Common myeloid progenitor, CD34-positive (primary cell): ENCODE results near the gene SCMH1.

Experiments used
- CTCF ChIA-PET: fragments of 350-600 bp; sonication (Branson Sonifier 250); formaldehyde crosslinking; loops from one replicate; lab custom pipeline; 2021; ENCODE audit warnings: antibody characterized with exemption; lab: Charles Lee
- POLR2A ChIA-PET: fragments of 350-600 bp; sonication (Branson Sonifier 250); formaldehyde crosslinking; loops from one replicate; lab custom pipeline; 2021; ENCODE audit warnings: antibody characterized with exemption; lab: Charles Lee
- DNase-seq, 3 donors: peaks; one replicate each; pipeline versions ENCODE4 v3.0.0 to v3.0.0-alpha.2; 2013
- H3K27ac ChIP-seq, 2 experiments: 1 replicate in 1 of 2; 2 replicates in 1 of 2; pipeline ENCODE4 v1.7.0; 2013; ENCODE audit warnings: inconsistent platforms in 2 of 2, low read length in 2 of 2, mild to moderate bottlenecking in 2 of 2, low read depth in 1 of 2, moderate library complexity in 1 of 2; ENCODE audit not compliant: severe bottlenecking in 2 of 2, insufficient read depth in 1 of 2, poor library complexity in 1 of 2
- H3K27me3 ChIP-seq, 5 experiments: replicated peaks in 2 of 5; 1 replicate in 3 of 5; 2 replicates in 2 of 5; pipeline versions ENCODE4 v1.6.1 to v1.7.0; 2013; ENCODE audit warnings: low read length in 4 of 5, mild to moderate bottlenecking in 2 of 5, moderate library complexity in 2 of 5, inconsistent platforms in 1 of 5; ENCODE audit not compliant: insufficient read depth in 5 of 5, control insufficient read depth in 4 of 5
- H3K36me3 ChIP-seq, 4 experiments: 1 replicate in 2 of 4; 2 replicates in 2 of 4; pipeline versions ENCODE4 v1.6.1 to v1.7.0; 2013; ENCODE audit warnings: low read length in 3 of 4, control low read depth in 1 of 4, mild to moderate bottlenecking in 1 of 4; ENCODE audit not compliant: control insufficient read depth in 4 of 4, insufficient read depth in 4 of 4
- H3K4me1 ChIP-seq, 4 experiments: 1 replicate in 3 of 4; 2 replicates in 1 of 4; pipeline versions ENCODE4 v1.6.1 to v1.7.1; 2013; ENCODE audit warnings: low read length in 3 of 4, mild to moderate bottlenecking in 3 of 4, control low read depth in 1 of 4, inconsistent platforms in 1 of 4, moderate library complexity in 1 of 4; ENCODE audit not compliant: control insufficient read depth in 4 of 4, insufficient read depth in 4 of 4; ENCODE audit errors: control extremely low read depth in 1 of 4
- H3K4me3 ChIP-seq, 7 experiments: 1 replicate in 4 of 7; 2 replicates in 3 of 7; pipeline versions ENCODE4 v1.5.1 to v1.7.0; 2013; ENCODE audit warnings: mild to moderate bottlenecking in 7 of 7, low read length in 6 of 7, moderate library complexity in 6 of 7, inconsistent platforms in 2 of 7, low read depth in 2 of 7, control low read depth in 1 of 7; ENCODE audit not compliant: insufficient read depth in 4 of 7, control insufficient read depth in 1 of 7; ENCODE audit errors: extremely low read depth in 1 of 7
- H3K9me3 ChIP-seq, 5 experiments: 1 replicate in 4 of 5; 2 replicates in 1 of 5; pipeline versions ENCODE4 v1.6.1 to v1.7.1; 2013; ENCODE audit warnings: low read length in 4 of 5, mild to moderate bottlenecking in 2 of 5, inconsistent platforms in 1 of 5, low read depth in 1 of 5, moderate library complexity in 1 of 5; ENCODE audit not compliant: control insufficient read depth in 4 of 5, insufficient read depth in 2 of 5; ENCODE audit errors: control extremely low read depth in 1 of 5
- WGBS: methylation state at CpG from one replicate; pipeline ENCODE4 v1.1.5; 2013; ENCODE audit not compliant: insufficient coverage; 5-methylcytosine and 5-hydroxymethylcytosine counted together

SCMH1 gene

DNA sequence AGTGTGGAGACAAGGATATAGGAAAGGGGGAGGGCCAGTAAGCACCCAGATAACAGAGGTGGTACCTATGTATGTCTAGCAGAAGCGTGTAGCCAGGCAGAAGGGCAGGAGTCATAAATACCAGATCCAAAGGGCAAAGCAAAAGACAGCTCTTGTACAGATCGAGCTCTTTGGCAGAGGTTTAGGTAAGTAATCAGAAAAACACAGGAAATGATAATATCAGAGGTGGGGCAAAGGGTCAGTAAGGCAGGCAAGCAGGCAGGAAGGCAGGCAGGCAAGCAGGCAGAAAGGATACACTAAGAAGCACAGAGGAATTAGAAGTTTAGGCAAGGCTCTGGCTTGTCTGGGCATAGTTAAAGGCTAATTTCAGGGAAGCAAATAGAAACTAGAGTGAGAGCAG, 197.9 kb downstream of the SCMH1 start:
- Histone ChIP-seq H3K36me3 (peaks cover 24 to 72% (median 49%) of the 10 kb centered on the region in 4 experiments), H3K27me3 (no peaks in the 10 kb centered on the region), H3K27ac (no peak overlapping the region), H3K9me3 (no peaks in the 10 kb centered on the region), H3K4me1 (no peaks in the 10 kb centered on the region), H3K4me3 (no peak overlapping the region)
- ChIA-PET CTCF (no interaction called here), POLR2A (interaction anchor here (0.7 kb wide), 1 partner anchor 9 kb away, joined by 4 read pairs; no protein-coding TSS in a partner anchor)
- no peak for DNase-seq
- WGBS, result 75% methylated on average over 2 of the region's 2 CpGs

DNA sequence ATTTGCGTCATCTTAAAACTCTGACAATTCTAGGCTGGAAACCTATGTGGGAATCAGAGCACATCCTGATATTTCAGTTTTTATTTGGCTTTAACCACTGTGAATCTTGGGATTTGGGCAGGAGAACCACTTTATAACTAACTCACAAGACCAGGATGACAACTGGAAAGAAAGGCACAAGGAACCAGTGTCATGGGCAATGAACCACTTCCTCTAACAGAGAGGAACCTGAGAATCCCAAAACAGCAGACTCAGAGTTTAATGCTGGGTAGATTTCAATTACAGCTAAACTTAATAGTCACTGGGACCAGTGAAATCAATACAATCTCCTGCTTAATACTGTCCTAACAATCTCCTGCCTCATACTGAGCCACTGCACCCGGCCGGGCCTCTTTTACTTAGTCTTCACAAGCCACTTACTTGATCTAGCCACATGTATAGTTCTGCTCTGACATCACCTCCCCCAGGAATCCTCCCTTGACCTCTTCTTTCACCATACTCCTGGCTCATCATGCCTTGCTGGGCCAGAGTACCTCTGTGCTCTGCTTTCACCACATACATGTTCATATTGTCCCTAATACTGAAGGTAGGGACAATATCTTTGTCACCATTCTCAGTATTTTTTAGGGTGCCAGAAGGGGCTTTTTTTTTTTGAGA, 200.4 kb downstream of the SCMH1 start:
- Histone ChIP-seq H3K4me1 (no peaks in the 10 kb centered on the region), H3K27me3 (no peaks in the 10 kb centered on the region), H3K4me3 (no peak overlapping the region), H3K36me3 (peaks cover 19 to 75% (median 54%) of the 10 kb centered on the region in 4 experiments), H3K9me3 (no peaks in the 10 kb centered on the region), H3K27ac (no peak overlapping the region)
- WGBS, result 93% methylated on average over 3 of the region's 3 CpGs
- ChIA-PET POLR2A (interaction anchor here (0.5 kb wide), 1 partner anchor 21 kb away, joined by 3 read pairs; no protein-coding TSS in a partner anchor), CTCF (no interaction called here)
- no peak for DNase-seq

DNA sequence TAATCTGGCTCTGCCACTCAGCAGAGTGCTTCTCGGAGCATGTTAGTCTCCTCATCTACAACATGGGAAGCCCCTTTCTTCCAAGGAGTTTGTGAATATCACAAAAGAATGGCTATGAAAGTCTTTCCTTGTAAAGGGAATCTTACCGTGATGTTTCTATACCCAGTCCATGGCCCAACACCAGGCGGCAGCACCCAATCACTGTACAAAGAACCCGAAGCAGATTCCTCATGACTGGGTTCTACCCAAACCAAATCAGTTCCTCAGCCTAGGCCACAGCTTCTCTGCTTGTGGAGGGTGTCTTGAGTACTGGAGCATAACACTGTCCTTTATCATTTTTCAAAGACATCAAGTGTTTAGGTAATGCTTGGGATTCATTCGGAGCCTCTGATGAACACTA, 204.0 kb downstream of the SCMH1 start:
- POLR2A ChIA-PET, result no interaction called here
- no peak for DNase-seq
- no peak overlapping the region for H3K27ac ChIP-seq
- no peak overlapping the region for H3K4me3 ChIP-seq
- H3K27me3 ChIP-seq, result no peaks in the 10 kb centered on the region
- no peaks in the 10 kb centered on the region for H3K4me1 ChIP-seq
- no peaks in the 10 kb centered on the region for H3K9me3 ChIP-seq
- 100% methylated on average over 5 of the region's 5 CpGs for WGBS
- peaks cover 25 to 80% (median 64%) of the 10 kb centered on the region in 4 experiments for H3K36me3 ChIP-seq
- CTCF ChIA-PET, result no interaction called here

DNA sequence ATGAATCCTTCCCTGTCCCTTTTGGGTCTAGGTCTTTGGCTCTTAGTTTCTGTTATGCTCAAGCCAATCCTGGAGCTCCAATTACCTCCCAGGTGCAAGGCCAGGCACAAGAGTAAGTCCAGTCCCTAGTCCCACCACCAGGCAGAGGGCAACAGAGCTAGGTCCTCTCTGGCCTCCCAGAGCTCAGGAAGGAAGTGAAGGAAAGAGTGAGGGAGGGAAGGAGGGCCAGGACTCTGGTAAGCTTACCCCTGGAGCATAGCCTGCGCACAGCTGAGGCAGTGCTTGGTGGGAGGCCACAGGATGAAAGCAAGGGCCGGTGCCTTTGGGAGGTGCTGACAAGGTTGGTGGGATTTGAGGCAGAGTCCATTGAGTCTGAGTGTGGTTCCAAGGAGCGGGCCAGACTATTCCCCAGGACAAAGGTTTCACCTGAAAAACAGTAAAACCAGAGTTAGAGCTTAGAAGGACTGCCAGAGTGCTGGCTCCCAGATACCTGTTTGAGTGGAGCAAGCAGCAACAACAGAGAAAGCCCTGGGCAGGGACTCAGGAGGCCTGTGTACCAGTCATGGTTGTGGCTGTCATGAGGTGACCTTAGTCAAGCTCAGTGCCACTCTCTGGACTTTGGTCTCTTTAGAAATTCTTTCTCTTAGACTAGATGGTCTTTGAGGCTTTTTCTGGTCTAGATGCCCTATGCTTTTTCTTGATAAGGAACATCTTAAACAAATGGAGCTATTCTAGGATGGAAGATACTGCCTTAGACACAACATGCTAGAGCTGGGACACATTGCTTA, 204.8 kb downstream of the SCMH1 start:
- 100% methylated on average over 2 of the region's 3 CpGs for WGBS
- CTCF ChIA-PET, result no interaction called here
- H3K27me3 ChIP-seq, result no peaks in the 10 kb centered on the region
- H3K36me3 ChIP-seq, result peaks cover 27 to 84% (median 67%) of the 10 kb centered on the region in 4 experiments
- H3K9me3 ChIP-seq, result no peaks in the 10 kb centered on the region
- POLR2A ChIA-PET, result no interaction called here
- DNase-seq, result no peak
- H3K4me3 ChIP-seq, result no peak overlapping the region
- no peak overlapping the region for H3K27ac ChIP-seq
- no peaks in the 10 kb centered on the region for H3K4me1 ChIP-seq

DNA sequence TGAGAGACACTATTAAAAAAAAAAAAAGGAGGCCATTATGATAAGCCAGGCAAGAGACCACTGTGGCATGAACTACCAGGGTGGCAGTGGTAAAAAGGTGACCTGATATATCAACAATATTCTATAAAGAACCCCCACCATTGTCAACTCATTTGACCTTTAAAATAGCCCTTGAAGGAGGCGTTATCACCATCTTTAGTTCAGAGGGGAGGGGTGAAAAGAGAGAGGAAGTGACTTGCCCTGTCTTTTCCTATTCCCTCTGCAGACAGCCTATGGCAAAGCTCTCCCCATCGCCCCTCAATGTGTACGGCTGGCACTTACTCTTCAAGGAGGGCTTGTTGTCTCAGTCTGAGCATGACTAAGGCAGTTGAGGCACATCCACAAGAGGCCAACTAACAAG, 208.8 kb downstream of the SCMH1 start:
- no peak overlapping the region for H3K4me3 ChIP-seq
- H3K27ac ChIP-seq, result no peak overlapping the region
- 100% methylated on average over 2 of the region's 3 CpGs for WGBS
- no peaks in the 10 kb centered on the region for H3K4me1 ChIP-seq
- H3K9me3 ChIP-seq, result no peaks in the 10 kb centered on the region
- no peak for DNase-seq
- H3K27me3 ChIP-seq, result no peaks in the 10 kb centered on the region
- ChIA-PET CTCF (no interaction called here), POLR2A (no interaction called here)
- peaks cover 41 to 92% (median 67%) of the 10 kb centered on the region in 4 experiments for H3K36me3 ChIP-seq

DNA sequence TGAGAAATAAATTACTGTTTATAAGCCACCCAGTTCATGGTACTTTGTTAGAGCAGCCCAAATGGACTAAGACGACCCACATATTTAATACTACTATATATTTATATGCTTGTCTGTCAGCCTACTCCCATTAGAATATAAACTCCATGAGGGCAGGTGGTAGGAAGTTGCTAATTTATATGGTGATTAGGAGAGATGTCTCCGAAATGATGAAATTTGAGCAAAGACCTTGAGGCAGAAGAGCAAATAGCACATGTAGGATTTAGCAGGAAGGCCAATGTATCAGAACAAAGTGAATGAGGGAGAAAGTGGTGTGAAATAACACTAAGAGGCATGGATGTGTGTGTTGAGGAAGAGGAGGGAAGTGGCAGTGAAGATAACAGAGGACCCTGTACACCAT, 210.0 kb downstream of the SCMH1 start:
- H3K36me3 ChIP-seq, result peaks cover 37 to 92% (median 65%) of the 10 kb centered on the region in 4 experiments
- no peaks in the 10 kb centered on the region for H3K9me3 ChIP-seq
- no peaks in the 10 kb centered on the region for H3K27me3 ChIP-seq
- no peak overlapping the region for H3K27ac ChIP-seq
- H3K4me1 ChIP-seq, result no peaks in the 10 kb centered on the region
- CTCF ChIA-PET, result no interaction called here
- no peak for DNase-seq
- no peak overlapping the region for H3K4me3 ChIP-seq
- WGBS, result no CpG with 5 or more reads among the region's 2 CpGs
- POLR2A ChIA-PET, result no interaction called here
